Spleen (tissue), 7 donors: ENCODE measurements around the gene C3orf38.

Experiments used
- CTCF ChIP-seq, 11 experiments: fragments of 200-600 bp in 7 of 11; fragments of 450-650 bp in 4 of 11; sonication (generic) in 4 of 11; IDR thresholded peaks in 8 of 11; conservative IDR thresholded peaks in 3 of 11; 1 replicate in 7 of 11; 2 replicates in 4 of 11; pipeline versions ENCODE4 v1.4.0 to v1.8.0; 2016 to 2021; ENCODE audit warnings: antibody characterized with exemption in 11 of 11, inconsistent platforms in 4 of 11, mild to moderate bottlenecking in 1 of 11
- POLR2A ChIP-seq, 3 donors: fragments of 450-650 bp; IDR thresholded peaks; one replicate each; pipeline ENCODE4 v1.5.1; 2017; ENCODE audit warnings: antibody characterized with exemption in 3 of 3, mild to moderate bottlenecking in 1 of 3
- donor health status: DM: no; HTN: no; CAD: no; lungs with moderate emphysema.
- donor health status: DM: no; HTN: no; CAD: no.
- donor health status: DM: no; HTN: no; CAD: no.

GRCh38 chr3:88192631-88193030 lies 42.9 kb downstream of the C3orf38 start:
- TF ChIP-seq CTCF (IDR thresholded peaks at IDR 0.05 in 8 of 11, conservative IDR thresholded peaks at IDR 0.05 in 3 of 11) (no peak), POLR2A (IDR thresholded peaks at IDR 0.05) (no peak)
